Fibroblast of lung (primary cell): ENCODE data around the gene GALNT18. TPM values are rescaled to one million over a fixed set of nuclear protein-coding genes. Genes with fewer than 3 reads are reported as not detected.

ENCODE experiments used
- DNase-seq, 2 donors: peaks; one replicate each; pipeline versions ENCODE4 v3.0.0 to v3.0.0-alpha.2; 2010; ENCODE audit warnings: low read depth in 2 of 2
- H2AFZ ChIP-seq: 2 replicates; pipeline ENCODE4 v1.5.1; 2012; ENCODE audit warnings: low read length, control low read depth, inconsistent platforms
- H3K27ac ChIP-seq: 2 replicates; pipeline ENCODE4 v1.5.1; 2011; ENCODE audit warnings: low read length, control low read depth; ENCODE audit not compliant: insufficient read depth
- H3K27me3 ChIP-seq: 2 replicates; pipeline ENCODE4 v1.5.1; 2011; ENCODE audit warnings: mild to moderate bottlenecking, low read length; ENCODE audit not compliant: control insufficient read depth, insufficient read depth
- H3K36me3 ChIP-seq: 2 replicates; pipeline ENCODE4 v1.5.1; 2011; ENCODE audit warnings: low read length; ENCODE audit not compliant: control insufficient read depth, insufficient read depth
- H3K4me1 ChIP-seq: 2 replicates; pipeline ENCODE4 v1.5.1; 2011; ENCODE audit warnings: low read length; ENCODE audit not compliant: control insufficient read depth, insufficient read depth; ENCODE audit errors: extremely low read depth
- H3K4me2 ChIP-seq: 2 replicates; pipeline ENCODE4 v1.5.1; 2011; ENCODE audit warnings: low read length, control low read depth; ENCODE audit not compliant: insufficient read depth; ENCODE audit errors: extremely low read depth
- H3K4me3 ChIP-seq, 4 experiments: fragments of 200-600 bp in 1 of 4; sonication (generic) in 1 of 4; replicated peaks in 1 of 4; 2 replicates each; pipeline ENCODE4 v1.5.1; 2011 to 2016; ENCODE audit warnings: low read length in 4 of 4, low read depth in 3 of 4, mild to moderate bottlenecking in 3 of 4, control low read depth in 2 of 4, inconsistent platforms in 1 of 4, mixed read lengths in 1 of 4; ENCODE audit not compliant: insufficient read depth in 1 of 4; ENCODE audit errors: control extremely low read depth in 1 of 4
- H3K79me2 ChIP-seq: 2 replicates; pipeline ENCODE4 v1.5.1; 2012; ENCODE audit warnings: mild to moderate bottlenecking, low read length, inconsistent platforms; ENCODE audit not compliant: control insufficient read depth, insufficient read depth
- H3K9ac ChIP-seq: 2 replicates; pipeline ENCODE4 v1.5.1; 2011; ENCODE audit warnings: mild to moderate bottlenecking, low read length, control low read depth; ENCODE audit not compliant: insufficient read depth
- H3K9me3 ChIP-seq: 2 replicates; pipeline ENCODE4 v1.5.1; 2012; ENCODE audit warnings: low read depth, low read length; ENCODE audit not compliant: control insufficient read depth, insufficient read depth
- H4K20me1 ChIP-seq: 2 replicates; pipeline ENCODE4 v1.5.1; 2011; ENCODE audit warnings: low read length; ENCODE audit not compliant: control insufficient read depth, insufficient read depth; ENCODE audit errors: extremely low read depth
- EZH2 ChIP-seq: IDR thresholded peaks from 2 replicates; pipeline ENCODE4 v1.5.1; 2012; ENCODE audit warnings: low read length, control low read depth, mild to moderate bottlenecking; ENCODE audit errors: missing control alignments
- polyA plus RNA-seq, 2 donors: library from polyadenylated mRNA; depleted of rRNA in 1 of 2; stranded (reverse) in 1 of 2; unstranded in 1 of 2; fragments of >200 nt; gene quantifications; 2 replicates each; pipeline ENCODE4 v1.2.1, GENCODE V29; 2011 to 2012; ENCODE audit warnings: missing spikeins in 1 of 2
- total RNA-seq: library from RNA; depleted of rRNA; stranded (reverse); fragments of >200 nt; gene quantifications from 2 replicates; pipeline ENCODE4 v1.2.1, GENCODE V29; 2014
- TF ChIP-seq, protein P1 (sequence below), 2 donors: IDR thresholded peaks in 1 of 2; conservative IDR thresholded peaks in 1 of 2; 1 replicate in 1 of 2; 2 replicates in 1 of 2; pipeline ENCODE4 v1.5.1; 2011 to 2012; ENCODE audit warnings: low read length in 2 of 2, control low read depth in 1 of 2, inconsistent platforms in 1 of 2, low read depth in 1 of 2, mild to moderate bottlenecking in 1 of 2

The GALNT18 gene
- total and polyA plus RNA-seq, 2 donors (not counting 1 experiment from before 2014, with no cell fraction given), result 0.50 to 19.3 TPM

GRCh38 chr11:11382858-11383532 lies 238.8 kb downstream of the GALNT18 start:
- Histone ChIP-seq H3K9ac (no peak overlapping the region), H3K4me1 (no peaks in the 10 kb centered on the region), H3K9me3 (no peaks in the 10 kb centered on the region), H3K27me3 (no peaks in the 10 kb centered on the region), H3K27ac (no peak overlapping the region), H2AFZ (no peak overlapping the region), H3K36me3 (no peaks in the 10 kb centered on the region), H3K4me3 (no peak overlapping the region), H3K79me2 (no peaks in the 10 kb centered on the region), H3K4me2 (no peak overlapping the region), H4K20me1 (no peaks in the 10 kb centered on the region)
- DNase-seq, result no peak
- no peak for TF ChIP-seq EZH2
- TF ChIP-seq, protein P1, sequence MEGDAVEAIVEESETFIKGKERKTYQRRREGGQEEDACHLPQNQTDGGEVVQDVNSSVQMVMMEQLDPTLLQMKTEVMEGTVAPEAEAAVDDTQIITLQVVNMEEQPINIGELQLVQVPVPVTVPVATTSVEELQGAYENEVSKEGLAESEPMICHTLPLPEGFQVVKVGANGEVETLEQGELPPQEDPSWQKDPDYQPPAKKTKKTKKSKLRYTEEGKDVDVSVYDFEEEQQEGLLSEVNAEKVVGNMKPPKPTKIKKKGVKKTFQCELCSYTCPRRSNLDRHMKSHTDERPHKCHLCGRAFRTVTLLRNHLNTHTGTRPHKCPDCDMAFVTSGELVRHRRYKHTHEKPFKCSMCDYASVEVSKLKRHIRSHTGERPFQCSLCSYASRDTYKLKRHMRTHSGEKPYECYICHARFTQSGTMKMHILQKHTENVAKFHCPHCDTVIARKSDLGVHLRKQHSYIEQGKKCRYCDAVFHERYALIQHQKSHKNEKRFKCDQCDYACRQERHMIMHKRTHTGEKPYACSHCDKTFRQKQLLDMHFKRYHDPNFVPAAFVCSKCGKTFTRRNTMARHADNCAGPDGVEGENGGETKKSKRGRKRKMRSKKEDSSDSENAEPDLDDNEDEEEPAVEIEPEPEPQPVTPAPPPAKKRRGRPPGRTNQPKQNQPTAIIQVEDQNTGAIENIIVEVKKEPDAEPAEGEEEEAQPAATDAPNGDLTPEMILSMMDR (conservative IDR thresholded peaks at IDR 0.05 in 1 of 2, IDR thresholded peaks at IDR 0.05 in 1 of 2; ENCODE audit: low read depth in 1 of 2, low read length in 2 of 2), result no peak

DNA sequence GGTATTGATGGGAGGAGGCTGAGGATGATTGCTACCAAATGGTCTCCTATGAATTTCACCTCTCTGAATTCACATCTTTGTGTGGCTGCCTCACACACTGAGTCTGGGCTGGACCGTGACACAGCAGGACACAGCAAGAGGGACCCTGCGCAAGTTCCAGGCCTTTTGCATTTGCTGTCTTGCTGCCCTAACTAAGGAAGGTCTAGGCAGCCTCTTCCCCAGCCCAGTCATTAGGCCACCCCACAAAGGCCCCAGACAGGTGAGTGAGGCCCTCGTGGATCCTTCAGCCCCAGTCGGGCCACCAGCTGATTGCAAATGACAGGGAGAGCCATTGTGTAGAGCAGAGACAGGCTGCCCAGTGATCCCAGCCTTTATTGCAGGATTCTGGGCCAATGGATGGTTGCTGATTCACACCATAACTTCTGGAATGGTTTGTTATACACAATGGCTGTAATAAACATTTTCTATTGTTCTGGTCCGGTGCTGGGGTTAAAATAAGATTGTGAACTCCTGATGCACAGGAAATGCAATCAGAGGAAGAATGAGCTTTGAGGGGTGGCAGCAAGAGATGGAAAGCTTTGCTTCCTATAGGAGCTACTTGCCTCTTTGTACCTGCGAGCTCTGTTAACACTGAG lies 240.2 kb downstream of the GALNT18 start:
- Histone ChIP-seq H3K27me3 (no peaks in the 10 kb centered on the region), H3K9me3 (no peaks in the 10 kb centered on the region), H3K36me3 (no peaks in the 10 kb centered on the region), H3K4me3 (no peak overlapping the region), H3K79me2 (no peaks in the 10 kb centered on the region), H3K4me2 (no peak overlapping the region), H3K9ac (no peak overlapping the region), H3K27ac (no peak overlapping the region), H3K4me1 (no peaks in the 10 kb centered on the region), H2AFZ (no peak overlapping the region), H4K20me1 (no peaks in the 10 kb centered on the region)
- no peak for DNase-seq
- TF ChIP-seq, protein P1 (conservative IDR thresholded peaks at IDR 0.05 in 1 of 2, IDR thresholded peaks at IDR 0.05 in 1 of 2; ENCODE audit: low read depth in 1 of 2, low read length in 2 of 2), result no peak
- no peak for TF ChIP-seq EZH2

DNA sequence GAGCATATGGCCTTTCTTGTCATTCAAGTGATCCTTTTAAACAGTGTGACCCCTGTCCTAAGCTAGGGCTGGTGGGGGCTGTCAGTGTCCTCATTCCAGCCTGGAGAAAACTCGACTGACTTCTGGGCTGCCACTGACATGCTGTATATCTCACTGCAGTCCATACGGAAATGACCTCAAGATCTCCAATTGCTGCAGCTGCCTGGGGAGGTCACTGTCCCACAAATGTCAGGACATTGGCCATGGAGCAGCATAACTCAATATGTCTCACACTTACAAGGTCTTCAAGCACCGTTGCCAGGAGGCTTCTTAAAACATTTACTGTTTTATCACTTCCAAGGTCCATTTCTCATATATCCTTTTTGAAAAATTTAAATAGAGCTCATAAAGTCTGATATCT lies 240.9 kb downstream of the GALNT18 start:
- Histone ChIP-seq H3K4me2 (no peak overlapping the region), H3K9me3 (no peaks in the 10 kb centered on the region), H3K79me2 (no peaks in the 10 kb centered on the region), H4K20me1 (no peaks in the 10 kb centered on the region), H3K9ac (no peak overlapping the region), H3K36me3 (no peaks in the 10 kb centered on the region), H3K4me1 (no peaks in the 10 kb centered on the region), H3K27me3 (no peaks in the 10 kb centered on the region), H2AFZ (no peak overlapping the region), H3K4me3 (no peak overlapping the region), H3K27ac (no peak overlapping the region)
- TF ChIP-seq EZH2, result no peak
- TF ChIP-seq, protein P1 (conservative IDR thresholded peaks at IDR 0.05 in 1 of 2, IDR thresholded peaks at IDR 0.05 in 1 of 2; ENCODE audit: low read depth in 1 of 2, low read length in 2 of 2), result no peak
- DNase-seq, result no peak
